HG03097 (cell line): Measurements from ENCODE around the gene SYMPK.

Experiments
- ATAC-seq: cut with Tn5 transposase; IDR thresholded peaks from one replicate; pipeline ENCODE4 v1.9.1; 2021; ENCODE audit not compliant: unreplicated experiment, low FRiP score

The SYMPK gene

GRCh38 chr19:45826934-45827333 lies 36.0 kb downstream of the SYMPK start:
- no peak for ATAC-seq

DNA sequence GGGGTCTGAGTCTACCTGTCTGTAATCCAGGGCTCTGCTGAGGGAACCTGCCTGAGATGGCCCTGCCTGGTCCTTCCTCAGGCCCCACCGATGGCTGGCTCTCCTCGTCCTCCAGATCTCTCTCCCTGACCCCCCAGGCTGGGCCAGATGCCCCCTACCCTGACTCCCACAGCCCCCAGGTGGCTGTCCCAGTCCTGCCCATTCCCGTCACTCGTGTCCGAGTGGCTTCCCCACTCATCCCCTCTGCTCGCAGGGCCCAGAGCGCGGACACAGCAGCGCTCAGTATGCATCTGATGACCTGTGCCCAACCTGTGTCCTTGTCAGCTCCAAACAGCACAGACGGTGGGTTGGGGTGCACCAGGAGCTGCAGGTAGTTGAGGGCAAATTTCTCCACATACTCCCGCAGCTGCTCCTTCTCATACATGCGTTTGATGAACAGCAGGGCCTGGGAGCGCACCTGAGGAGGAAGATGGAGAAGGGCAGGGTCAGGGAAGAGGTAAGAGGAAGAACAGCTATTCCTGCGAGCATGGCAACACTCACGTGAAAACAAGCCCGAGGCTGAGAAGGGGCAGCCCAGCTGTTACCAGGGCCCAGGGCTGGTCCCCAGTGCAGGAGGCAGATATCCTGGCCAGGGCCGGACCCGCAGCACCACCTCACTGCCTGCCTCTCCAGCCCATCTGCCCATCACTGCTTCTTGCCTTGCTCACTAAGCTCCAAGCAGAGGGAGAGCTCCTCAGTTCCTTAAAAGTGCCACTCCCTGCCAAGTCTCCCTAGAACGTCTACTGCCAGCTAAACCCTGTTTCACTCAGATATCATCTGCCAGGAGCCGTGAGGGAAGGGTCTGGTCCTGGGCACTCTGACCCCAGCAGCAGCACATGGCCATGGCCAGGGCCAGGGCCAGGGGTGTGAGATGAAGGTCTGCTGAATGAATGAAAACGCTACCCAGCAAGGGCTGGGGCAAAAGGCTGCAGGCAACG lies 36.7 kb downstream of the SYMPK start:
- ATAC-seq: no peak

- no peak for ATAC-seq
These were observed 37.7 kb downstream of the SYMPK start for GRCh38 chr19:45825263-45825605.

- ATAC-seq: no peak
These were observed 38.2 kb downstream of the SYMPK start for GRCh38 chr19:45824531-45825262.

- no peak for ATAC-seq
These were observed 38.9 kb downstream of the SYMPK start for GRCh38 chr19:45824041-45824471.

DNA sequence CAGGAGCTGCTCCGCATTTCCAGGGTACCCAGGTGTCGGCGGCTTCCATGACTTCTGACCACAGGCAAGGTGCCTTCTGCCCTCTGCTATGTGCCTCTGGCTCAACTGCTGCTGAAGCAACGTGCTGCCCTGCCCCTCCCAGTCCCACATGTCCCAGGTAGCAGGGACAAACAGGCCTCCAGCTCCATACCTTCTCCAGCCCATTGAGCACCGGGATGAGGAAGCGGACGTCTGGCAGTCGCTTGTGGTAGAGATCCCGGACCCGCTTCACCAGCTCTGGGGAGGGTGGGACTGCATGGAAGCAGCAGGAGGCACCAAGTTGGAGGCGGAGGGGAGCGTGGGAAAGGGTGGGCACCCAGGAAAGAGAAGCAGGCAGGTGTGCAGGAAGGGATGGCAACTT lies 39.8 kb downstream of the SYMPK start:
- ATAC-seq: no peak

- ATAC-seq: no peak
These were observed 40.2 kb downstream of the SYMPK start for GRCh38 chr19:45822716-45823115.

GRCh38 chr19:45821570-45821969 lies 41.4 kb downstream of the SYMPK start:
- no peak for ATAC-seq

DNA sequence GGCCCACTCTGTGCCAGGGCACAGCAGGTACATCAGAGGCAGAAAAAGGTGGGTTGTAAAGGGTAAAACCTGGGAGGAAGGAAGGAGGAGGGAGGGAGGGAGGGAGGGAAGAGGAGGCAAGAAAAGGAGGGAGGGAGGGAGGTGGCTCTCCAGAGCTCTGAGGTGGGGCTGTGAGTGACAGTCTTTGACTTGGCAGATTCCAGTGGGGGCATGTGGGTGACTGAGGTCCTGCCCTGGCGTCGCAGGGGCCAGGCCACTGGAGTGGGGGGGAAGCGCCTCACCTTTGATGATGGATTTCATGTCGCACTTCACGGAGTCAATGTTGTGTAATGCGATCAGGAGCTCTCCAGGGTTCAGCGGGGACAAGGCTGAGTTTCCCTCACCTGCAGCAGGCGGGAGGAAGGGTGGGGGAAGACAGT lies 41.8 kb downstream of the SYMPK start:
- no peak for ATAC-seq

GRCh38 chr19:45820413-45821102 lies 42.4 kb downstream of the SYMPK start:
- ATAC-seq: no peak

GRCh38 chr19:45819769-45820168 lies 43.2 kb downstream of the SYMPK start:
- no peak for ATAC-seq

GRCh38 chr19:45817725-45818301 lies 45.1 kb downstream of the SYMPK start:
- no peak for ATAC-seq

- ATAC-seq: peak; percentile 82
These were observed 45.8 kb downstream of the SYMPK start for GRCh38 chr19:45817010-45817724.

GRCh38 chr19:45816236-45817009 lies 46.5 kb downstream of the SYMPK start:
- ATAC-seq: no peak

GRCh38 chr19:45815481-45816216 lies 47.3 kb downstream of the SYMPK start:
- no peak for ATAC-seq

DNA sequence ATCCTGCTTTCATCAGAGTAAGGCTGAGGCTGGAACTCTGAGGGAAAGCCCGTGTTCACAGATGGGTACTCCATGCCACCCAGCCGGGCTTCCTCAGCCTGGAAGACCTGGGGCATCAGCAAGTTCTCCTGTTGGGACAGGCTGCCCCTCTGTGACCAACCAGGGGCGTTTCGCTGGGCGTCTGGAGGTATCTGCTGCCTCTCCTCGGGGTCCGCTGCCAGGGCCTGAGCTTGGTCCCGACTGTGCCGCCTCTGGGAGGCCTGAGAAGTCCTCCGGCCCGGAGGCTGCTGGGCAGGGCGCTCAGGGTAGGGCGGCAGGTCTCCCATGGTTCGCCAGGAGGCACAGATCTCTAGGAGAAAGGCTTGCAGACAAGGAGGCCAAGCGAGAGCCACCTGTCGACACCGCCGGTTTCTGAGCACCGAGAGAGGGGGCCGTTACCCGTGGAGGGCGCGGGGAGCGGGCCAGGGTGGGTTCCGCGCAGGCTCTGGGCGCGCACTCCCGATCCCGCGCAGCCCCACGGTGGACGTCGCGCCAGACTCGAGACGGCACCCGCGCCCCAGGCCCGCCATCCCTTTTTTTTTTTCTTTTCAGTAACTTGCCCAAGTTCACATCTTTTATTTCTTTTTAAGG lies 48.0 kb downstream of the SYMPK start, which contains the start of gene RSPH6A:
RSPH6A (minus strand) TSS at position 458 of the 630 bp plus-strand sequence; CDS start at position 326, 132 bp downstream.
- ATAC-seq: no peak

GRCh38 chr19:45814166-45814780 lies 48.7 kb downstream of the SYMPK start:
- no peak for ATAC-seq

- ATAC-seq: no peak
These were observed 50.6 kb downstream of the SYMPK start for GRCh38 chr19:45812297-45812696.
